ENCODE results near the gene GOLGA6L10. TPM values are rescaled to one million over a fixed set of nuclear protein-coding genes. Genes with fewer than 3 reads are reported as not detected.
"Not testable (repeated sequence)": the region's sequence is repeated elsewhere in the genome, so short reads cannot be mapped to it uniquely, and the experiment has no call there.

Gene GOLGA6L10, protein sequence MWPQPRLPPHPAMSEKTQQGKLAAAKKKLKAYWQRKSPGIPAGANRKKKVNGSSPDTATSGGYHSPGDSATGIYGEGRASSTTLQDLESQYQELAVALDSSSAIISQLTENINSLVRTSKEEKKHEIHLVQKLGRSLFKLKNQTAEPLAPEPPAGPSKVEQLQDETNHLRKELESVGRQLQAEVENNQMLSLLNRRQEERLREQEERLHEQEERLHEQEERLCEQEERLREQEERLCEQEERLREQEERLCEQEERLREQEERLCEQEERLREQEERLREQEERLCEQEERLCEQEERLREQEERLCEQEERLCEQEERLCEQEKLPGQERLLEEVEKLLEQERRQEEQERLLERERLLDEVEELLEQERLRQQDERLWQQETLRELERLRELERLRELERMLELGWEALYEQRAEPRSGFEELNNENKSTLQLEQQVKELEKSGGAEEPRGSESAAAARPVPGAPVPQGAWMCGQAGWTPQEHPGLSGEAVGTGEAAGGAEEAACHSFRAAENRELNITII
- 0.17 and 0.65 TPM in 2 replicates for total RNA-seq

DNA sequence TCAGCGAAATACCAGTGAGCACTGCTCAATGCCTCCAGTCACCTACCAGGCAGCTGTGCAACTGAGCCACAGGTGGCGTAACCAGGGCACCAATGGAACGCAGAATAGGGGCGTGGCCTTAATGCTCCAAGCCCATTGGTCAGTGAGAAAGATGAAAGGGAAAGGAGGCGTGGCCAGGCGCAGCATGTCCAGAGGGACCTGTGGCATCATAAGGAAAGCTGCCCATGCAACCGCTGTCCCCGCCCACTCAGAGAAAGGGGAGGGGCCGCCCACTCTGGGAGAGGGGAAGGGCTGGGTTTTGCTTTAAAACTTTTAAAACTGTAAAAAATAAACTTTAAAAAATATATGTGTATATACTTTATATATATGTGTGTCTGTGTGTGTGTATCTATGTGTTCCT is at the start of gene GOLGA6L10:
GOLGA6L10 (minus strand) TSS at position 101 of the 400 bp plus-strand sequence; CDS start at position 1, 100 bp downstream.
- DNase-seq: not testable (repeated sequence)

DNA sequence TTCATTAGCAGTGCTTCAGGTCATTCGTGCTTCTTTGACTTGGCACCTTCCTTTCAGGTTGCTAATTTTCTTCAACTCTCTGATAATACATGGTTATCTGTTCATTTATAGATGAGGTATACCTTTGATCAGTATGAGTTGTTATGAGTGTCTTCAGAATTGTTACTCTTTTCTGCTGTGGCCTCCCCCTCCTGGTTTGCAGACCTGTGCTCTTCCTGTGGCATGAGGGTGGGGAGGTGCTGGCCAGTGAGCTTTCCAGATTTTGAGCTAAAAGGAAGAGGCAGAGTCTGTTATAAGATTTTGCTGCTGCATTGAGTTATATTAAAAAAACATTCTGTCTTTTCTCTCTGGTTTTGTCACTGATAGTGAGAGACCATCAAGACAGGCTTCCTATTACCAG is 49.5 kb upstream of the GOLGA6L10 start:
- no peak for DNase-seq

DNA sequence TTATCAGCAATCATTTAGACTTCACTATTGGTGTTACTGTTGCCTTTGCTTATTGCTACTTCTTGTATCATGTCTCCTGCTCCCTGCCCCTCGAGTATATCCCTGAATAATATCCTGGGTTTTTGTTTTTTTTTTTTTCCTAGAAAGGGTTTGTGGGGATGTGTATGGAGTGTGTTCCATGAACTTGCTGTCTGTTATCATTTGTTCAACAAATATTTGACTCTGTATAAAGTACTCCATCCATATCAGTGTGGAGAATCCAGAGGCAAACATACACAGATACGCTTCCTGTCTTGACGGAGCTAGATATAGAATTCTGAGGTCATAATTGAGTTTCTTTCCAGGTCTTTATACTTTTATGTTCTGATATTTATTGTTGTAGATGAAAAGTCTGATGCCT is 48.5 kb upstream of the GOLGA6L10 start:
- DNase-seq: no peak

DNA sequence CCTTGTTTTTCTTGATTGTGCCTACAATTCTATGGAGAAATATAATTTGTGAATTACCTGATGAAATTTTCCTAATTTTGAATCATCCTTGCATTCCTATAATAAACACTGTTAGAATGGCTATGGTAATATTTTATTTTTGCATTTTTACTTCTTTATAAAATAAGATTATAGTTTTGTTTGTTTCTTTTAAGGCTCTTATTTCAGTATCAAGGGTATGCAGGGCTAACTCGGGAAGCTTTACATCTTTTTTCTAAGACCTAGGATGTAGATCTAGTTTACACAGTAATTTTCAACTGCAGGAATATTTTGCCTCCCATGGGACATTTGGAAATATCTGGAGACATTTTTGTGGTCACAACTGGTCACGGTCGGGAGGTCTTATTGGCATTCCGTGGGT is 46.5 kb upstream of the GOLGA6L10 start:
- DNase-seq: not testable (repeated sequence)

DNA sequence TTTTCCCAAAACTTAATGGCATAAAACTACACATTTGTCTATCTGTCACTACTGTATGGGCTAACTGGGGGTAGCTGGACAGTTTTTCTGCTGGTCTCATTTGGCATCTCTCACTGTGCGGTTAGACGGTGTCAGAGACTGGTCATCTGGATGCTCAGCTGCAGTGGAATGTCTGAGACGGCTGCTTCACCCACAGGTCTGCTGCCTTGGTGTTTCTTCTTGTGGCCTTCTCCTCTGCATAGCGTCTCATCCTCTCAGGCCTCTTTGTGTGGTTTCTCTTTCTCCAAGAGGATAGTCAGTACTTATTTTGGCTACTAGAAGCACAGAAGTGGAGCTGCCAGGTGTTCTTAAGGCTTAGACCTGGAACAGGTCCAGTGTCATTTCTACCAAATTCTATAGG is 44.4 kb upstream of the GOLGA6L10 start:
- no peak for DNase-seq

DNA sequence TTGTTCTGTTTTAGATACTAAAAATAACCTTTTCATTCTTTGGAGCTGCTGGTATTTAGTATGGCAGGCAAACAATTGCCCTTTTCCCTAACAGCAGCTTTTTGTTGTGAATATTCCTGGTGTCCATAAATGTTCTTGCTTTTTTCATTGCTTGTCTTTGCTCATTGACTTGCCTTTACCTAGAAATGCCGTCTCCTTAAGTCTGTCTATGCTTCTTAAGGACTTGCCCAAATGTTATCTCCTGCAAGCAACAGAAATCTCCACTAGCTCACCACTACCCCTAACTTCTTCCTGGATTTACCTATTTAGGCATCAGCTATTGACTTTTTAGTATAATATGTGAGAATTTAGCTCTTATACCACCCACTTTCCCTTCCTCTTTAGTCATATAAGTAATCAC is 42.8 kb upstream of the GOLGA6L10 start:
- DNase-seq: not testable (repeated sequence)

DNA sequence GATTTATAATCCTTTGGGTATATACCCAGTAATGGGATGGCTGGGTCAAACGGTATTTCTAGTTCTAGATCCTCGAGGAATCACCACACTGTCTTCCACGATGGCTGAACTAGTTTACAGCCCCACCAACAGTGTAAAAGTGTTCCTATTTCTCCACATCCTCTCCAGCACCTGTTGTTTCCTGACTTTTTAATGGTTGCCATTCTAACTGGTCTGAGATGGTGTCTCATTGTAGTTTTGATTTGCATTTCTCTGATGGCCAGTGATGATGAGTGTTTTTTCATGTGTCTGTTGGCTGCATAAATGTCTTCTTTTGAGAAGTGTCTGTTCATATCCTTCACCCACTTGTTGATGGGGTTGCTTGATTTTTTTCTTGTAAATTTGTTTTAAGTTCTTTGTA is 40.9 kb upstream of the GOLGA6L10 start:
- DNase-seq: not testable (repeated sequence)

DNA sequence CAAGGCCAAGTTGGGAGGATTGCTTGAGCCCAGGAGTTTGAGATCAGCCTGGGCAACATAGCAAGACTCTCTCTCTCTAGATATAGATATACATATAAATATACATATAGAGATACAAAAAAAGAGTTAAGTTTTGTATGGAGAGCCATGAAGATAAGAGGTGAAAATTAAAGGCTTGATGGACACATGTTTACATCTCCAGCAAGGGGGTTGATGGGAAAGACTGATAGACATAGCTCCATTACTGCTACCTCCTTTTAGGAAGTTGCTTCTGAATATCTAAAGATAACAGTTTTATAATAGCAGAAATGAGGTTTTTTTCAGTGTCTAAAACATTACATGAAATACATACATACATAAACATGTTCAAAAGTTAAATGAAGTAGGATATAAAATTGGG is 37.9 kb upstream of the GOLGA6L10 start:
- DNase-seq: not testable (repeated sequence)

DNA sequence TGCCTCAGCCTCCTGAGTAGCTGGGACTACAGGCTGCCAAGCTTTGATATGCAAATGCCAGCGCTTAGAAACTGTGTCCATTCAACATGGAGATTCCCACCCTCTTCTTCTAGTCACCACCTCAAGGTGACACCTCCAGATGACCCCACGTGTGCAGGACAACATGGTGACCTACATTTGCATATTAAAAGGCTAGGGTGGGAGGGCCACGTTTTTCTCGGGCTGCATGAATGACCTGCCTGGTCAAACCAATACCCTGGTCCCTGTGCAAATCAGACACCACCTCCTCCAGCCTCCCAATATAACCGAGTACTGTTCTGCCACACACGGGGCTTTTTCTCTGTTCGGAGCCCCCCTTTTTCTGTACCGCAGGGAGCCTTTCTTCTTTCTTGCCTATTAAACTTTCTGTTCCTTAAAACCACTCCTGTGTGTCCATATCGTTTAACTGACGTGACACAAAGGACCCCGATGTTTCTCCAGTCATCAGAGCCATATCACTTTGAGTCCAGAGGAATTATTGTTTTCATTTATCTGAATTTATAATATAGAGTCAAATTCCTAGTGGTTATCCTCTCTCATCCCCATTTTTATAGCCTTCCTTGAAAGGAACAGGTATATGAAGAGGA is 32.2 kb upstream of the GOLGA6L10 start:
- DNase-seq: not testable (repeated sequence)

DNA sequence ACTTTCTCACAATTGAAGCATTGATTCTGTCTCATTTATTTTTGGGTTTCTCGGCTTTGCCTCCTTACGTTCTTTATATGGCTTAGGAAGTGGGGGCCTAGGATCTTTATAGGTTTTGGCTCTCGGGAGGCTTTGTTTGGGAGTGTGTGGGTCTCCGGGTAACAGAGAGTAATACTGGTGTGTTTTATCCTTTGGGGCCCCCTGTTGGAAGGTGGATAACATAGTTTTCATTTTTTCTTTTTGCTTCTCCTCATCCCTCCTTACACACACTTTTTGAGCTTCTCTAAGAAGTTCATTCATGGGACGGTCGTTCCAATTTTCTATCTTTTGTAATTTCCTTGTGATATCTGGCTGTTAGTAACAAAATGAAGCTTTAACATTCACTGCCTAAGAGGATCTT is 30.3 kb upstream of the GOLGA6L10 start:
- DNase-seq: not testable (repeated sequence)

DNA sequence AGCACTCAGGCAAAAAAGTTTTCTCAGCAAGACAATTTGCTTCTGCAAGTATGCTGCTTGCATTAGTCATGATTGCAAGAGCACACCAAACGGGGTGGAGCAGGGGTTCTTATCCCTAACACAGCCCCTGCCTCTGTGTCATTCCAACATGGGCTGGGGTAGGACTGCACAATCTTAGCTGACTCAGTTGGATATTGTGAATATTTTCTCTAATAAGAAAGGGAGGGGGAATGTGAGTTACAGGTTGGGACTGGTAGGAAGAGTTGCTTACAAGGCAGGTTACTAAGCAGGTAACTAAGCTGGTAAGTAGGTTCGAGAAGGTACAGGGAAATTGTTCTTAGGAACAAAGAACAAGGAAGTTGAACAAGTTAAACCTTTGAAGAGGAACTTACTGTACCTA is 24.4 kb upstream of the GOLGA6L10 start:
- DNase-seq: not testable (repeated sequence)

DNA sequence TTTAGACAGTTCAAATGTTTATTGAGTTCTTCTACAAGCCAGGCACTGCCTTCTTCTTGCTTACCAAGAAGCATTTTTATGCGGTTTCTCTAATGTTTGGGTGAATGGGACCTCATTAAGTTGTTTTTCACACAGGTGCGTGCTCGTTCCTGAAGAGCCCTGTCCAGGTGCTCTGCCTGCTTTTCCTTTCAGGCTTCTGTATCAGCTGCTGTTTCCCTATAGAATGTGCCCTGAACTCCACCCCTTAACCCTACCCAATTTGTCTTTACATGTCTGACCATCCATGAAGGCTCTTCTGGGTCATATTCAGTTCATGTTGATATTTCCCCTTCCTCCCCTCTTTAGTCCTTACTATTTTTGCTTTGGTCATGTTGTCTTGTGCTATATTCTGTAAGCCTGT is 22.4 kb upstream of the GOLGA6L10 start:
- no peak for DNase-seq

DNA sequence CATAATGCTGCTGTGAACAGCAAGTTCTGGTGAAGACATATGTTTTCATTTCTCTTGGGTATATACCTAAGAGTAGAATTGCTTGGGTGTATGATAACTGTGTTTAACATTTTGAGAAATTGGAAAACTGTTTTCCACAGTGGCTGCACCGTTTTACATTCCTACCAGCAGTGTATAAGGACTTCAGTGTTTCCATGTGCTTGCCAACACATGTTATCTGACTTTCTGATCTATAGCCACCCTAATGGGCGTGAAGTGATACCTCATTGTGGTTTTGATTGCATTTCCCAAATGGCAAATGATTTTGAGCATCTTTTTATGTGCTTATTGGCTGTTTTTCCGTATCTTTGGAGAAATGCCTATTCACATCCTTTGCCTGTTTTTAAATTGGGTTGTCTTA is 18.5 kb upstream of the GOLGA6L10 start:
- DNase-seq: not testable (repeated sequence)

DNA sequence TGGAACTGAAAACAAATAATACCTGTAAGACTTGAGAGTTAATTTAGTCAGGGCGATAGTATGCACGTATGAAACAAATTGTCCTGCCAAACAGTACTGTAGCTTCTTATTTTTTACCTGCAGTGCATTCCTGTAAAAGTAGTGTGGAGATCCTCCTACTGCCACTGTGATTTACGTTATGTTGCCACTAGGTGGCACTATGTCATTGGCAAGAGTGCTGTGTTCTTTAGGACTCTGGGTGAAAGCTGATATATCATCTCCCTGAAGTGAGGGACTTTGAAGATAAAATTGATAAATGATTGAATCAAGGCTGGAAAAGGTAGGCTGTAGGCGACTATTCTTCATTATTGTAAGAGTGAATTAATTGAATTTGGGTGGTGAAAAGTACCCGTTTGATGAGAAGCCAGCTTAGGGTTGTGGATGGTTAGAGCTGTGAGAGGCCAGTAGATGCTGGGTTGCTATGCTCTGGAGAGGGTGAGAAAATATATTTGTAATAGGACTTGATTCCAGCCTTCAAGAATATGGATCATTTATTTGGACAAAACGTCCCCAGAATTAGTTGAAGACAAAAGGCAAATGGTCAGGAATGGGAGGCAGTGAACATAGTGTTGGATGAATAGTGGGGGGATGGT is 16.5 kb upstream of the GOLGA6L10 start:
- not testable (repeated sequence) for DNase-seq

DNA sequence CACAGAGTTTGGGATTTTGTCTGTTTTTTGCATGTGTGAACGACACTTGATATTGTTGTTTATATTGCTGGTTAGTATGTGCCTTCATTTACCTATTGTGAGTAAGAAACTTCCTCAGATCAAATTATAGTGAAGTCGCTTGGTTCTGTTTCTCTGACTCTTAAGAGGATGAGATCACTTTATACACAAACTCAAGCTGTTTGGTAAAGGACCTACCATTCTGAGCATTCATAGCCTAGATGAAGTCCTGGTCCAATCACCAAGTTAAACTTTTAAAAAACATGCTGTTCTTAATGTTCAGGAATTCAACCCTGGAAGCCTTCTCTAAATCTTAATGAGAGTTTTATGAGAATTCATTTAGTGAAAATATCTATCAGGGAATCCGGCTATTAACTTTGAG is 15.3 kb upstream of the GOLGA6L10 start:
- not testable (repeated sequence) for DNase-seq

DNA sequence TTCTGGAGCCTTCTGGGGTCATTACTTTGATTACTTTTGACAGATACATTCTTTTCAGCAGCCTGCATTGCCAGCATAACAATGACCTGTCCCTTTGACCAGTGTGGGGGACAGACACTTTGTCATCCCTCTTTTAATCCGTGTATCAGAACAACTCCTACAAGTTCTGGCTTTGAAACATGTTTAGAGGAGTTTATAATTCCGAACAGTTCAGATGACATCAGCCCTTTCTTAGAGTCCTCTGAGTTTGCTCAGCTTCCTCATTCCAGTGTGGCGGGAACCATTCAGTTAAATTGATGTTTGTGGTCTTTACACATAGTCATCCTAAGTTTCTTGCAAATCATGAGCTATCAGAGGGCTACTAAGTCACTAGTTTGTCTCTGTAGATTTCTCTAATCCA is 13.5 kb upstream of the GOLGA6L10 start:
- not testable (repeated sequence) for DNase-seq

DNA sequence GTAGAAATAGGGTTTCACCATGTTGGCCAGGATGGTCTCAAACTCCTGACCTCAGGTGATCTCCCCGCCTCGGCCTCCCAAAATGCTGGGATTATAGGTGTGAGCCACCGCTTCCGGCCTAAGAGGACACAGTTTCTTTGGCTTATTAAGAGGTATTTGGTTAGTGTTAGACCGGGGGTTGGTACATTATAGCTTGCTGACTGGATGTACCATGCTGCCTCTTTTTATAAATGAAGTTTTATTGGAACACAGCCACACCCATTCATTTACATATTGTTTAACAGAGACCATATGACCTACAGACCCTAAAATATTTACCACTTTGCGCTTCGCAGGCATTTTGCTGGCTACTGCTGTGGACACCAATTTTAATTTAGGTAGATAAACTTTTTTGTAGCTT is 11.3 kb upstream of the GOLGA6L10 start:
- not testable (repeated sequence) for DNase-seq

DNA sequence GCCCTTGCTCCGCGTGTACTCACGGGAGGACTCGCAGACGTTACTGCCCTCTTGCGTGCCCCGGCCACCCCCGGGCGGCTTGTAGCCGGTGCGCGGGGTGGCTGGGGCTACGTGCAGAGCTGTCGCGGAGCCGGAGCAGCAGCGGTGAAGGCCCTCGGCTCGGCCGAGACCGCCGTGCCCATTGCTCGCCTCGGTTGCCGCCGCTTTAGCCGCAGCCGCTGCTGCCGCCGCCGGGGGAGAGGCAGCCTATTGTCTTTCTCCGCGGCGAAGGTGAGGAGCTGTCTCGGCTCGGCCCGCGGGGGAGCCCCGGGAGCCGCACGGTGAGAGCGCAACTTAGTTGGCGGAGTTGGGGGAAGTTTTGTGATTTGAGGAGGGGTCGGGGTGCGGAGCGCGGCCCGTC is 5.8 kb upstream of the GOLGA6L10 start:
- DNase-seq: not testable (repeated sequence)

DNA sequence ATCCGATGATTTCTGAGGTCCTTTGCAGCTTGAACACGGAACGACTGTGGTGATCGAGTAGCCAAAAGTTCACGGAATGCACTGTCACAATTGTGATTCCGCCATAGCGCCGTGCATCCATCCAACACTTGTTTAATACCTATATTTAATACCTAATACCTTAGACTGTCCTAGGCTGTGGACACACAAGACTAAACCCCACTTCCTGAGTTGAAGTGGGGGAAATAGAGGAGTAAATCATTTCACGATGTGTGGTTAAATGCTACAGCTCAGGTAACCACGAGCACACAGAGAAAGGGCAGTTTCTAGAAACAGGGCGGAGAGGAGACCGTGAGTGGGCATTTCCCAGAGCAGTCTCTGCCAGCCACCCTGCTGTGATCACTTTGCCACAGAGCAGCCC is 5.3 kb upstream of the GOLGA6L10 start:
- DNase-seq: not testable (repeated sequence)

DNA sequence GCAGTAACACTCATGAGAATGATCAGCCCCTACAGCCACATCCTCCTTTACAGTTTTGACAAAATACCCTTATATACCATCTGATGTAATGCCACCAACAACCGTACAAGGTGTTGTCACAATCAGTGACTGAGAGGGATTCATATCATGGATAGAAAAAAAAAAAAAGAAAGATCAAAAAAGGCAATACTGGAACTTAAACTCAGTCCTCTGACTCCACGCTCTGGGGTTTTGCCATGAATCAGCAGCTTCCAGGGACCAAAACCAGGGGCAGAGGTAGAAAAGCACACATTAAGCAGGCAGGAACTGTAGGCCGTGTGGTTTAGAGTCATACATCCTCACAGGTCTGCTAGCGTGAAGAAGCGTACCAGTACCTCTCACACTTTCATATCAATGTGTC is 1.6 kb downstream of the GOLGA6L10 start:
- DNase-seq: not testable (repeated sequence)

DNA sequence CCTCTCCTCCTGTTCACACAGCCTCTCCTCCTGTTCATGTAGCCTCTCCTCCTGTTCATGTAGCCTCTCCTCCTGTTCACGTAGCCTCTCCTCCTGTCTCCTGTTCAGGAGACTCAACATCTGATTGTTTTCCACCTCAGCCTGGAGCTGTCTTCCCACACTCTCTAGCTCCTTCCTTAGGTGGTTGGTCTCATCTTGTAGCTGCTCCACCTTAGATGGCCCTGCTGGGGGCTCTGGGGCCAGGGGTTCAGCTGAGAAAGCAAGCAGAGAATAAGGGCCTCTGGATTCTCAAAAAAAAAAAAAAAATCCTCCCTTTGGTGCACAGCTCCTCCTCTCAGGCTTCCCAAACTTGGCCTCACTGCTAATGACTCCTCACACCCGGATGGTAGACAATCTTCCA is 4.1 kb downstream of the GOLGA6L10 start:
- DNase-seq: not testable (repeated sequence)

DNA sequence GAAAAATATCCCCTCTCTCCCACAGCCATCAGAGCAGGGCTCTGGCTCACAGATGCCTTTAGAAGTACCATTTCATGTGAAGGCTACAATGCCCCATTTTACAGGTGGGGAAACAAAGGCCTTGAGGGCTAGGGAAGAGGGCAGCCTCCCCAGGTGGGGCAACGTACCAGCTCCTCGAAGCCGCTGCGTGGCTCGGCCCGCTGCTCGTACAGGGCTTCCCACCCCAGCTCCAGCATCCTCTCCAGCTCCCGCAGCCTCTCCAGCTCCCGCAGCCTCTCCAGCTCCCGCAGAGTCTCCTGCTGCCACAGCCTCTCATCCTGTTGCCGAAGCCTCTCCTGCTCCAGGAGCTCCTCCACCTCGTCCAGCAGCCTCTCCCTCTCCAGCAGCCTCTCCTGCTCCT is 4.9 kb downstream of the GOLGA6L10 start:
- not testable (repeated sequence) for DNase-seq

DNA sequence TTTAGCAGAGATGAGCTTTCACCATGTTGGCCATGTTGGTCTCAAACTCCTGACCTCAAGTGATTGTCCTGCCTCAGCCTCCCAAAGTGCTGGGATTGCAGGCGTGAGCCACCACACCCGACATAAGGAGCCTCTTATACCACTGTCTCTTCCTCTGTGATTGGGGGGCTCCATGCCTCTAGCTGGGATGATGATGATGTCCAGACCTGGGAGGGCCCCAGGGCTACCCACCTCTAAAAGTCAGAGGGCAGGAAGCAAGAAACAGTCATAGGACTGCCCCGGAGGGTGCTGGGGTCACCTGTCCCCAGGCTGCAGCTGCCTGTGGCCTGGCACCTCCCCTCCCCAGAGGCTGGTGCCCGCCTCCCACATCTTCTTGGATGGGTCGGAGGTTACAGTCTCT is 5.4 kb downstream of the GOLGA6L10 start:
- not testable (repeated sequence) for DNase-seq

Data from dermis blood vessel endothelial cell (primary cell).